IPS-NIHi7 (cell line): Measurements from ENCODE around the gene FGF18.

Experiments
- DNase-seq: peaks from one replicate; pipeline ENCODE4 v3.0.0; 2012; ENCODE audit warnings: mixed read lengths; ENCODE audit errors: extremely low spot score

The FGF18 gene

GRCh38 chr5:171422902-171423663 is 3.6 kb downstream of the FGF18 start:
- DNase-seq = no peak

DNA sequence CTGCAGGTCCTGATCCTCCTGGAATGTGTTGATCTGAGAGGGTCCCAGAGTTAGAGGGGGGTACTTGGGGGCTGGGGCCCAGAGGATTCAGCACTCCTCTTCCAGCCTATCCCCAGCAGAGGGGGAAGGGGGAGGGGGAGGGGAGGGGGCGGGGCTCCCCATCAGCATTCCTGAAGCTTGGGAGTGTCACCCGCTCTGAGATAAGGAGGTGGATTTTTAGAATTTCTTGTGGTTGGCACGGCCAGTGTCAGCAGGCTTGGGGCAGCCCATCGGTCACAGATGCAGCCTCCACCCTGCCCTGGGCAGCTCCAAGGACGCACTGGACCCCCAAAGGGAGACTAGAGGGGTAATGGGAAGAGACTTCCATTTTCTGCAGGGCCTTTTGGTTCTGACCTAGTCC is 5.3 kb downstream of the FGF18 start:
- peak; percentile 66 for DNase-seq

DNA sequence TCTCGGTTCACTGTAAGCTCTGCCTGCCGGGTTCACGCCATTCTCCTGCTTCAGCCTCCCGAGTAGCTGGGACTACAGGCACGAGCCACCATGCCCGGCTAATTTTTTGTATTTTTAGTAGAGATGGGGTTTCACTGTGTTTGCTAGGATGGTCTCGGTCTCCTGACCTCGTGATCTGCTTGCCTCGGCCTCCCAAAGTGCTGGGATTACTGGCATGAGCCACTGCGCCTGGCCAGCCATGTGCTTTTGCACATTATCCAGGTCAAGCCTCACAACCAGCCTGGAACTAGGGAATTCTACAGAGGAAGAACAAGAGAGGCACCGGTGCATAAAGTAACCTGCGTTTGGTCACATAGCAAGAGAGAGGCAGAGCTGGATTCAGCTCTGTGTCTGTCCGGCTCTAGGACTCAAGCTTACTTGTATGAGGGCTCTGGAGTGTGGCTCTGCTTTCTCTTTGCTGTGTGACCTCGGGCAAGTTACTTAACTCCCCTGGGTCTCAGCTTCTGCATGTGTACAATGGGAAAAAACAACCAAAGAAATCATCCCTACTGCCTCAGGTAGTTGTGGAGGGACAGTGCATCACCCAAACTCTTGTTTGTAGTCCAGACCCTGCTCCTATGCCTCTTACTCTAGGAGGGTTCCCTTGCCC is 6.3 kb downstream of the FGF18 start:
- DNase-seq = no peak

DNA sequence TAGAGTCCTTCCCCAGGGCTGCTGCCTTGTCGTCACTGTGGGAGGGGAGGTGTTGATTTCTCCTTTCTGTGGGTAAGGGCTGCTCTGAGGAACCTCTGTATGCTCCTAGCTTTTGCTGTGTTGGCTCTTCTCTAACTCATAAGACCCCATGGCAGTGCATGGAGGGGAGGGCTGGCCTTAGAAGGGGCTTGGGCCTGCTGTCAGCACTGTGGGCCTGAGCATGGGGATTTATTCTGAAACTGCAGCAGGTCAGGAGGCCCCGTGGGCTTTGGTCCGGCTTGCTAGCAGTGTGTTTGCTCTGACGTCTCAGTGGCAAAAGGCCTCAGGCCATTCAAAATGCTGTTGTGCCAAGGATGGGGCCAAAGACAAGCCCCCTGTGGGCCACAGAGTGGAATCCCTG is 6.8 kb downstream of the FGF18 start:
- no peak for DNase-seq

DNA sequence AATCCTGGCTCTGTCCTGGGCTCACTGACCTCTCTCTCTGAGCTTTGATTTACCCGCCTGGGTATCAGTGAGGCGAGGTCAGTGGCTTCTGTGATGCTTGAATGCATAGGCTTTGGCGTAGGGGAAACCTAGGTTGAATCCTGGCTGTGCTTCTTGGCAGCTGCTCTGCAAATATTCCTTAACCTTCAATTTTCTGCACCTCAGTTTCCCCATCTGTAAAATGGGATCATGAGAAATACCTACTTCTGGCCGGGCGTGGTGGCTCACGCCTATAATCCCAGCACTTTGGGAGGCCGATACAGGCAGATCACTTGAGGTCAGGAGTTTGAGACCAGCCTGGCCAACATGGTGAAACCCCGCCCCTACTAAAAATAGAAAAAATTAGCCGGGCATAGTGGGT is 7.2 kb downstream of the FGF18 start:
- no peak for DNase-seq

DNA sequence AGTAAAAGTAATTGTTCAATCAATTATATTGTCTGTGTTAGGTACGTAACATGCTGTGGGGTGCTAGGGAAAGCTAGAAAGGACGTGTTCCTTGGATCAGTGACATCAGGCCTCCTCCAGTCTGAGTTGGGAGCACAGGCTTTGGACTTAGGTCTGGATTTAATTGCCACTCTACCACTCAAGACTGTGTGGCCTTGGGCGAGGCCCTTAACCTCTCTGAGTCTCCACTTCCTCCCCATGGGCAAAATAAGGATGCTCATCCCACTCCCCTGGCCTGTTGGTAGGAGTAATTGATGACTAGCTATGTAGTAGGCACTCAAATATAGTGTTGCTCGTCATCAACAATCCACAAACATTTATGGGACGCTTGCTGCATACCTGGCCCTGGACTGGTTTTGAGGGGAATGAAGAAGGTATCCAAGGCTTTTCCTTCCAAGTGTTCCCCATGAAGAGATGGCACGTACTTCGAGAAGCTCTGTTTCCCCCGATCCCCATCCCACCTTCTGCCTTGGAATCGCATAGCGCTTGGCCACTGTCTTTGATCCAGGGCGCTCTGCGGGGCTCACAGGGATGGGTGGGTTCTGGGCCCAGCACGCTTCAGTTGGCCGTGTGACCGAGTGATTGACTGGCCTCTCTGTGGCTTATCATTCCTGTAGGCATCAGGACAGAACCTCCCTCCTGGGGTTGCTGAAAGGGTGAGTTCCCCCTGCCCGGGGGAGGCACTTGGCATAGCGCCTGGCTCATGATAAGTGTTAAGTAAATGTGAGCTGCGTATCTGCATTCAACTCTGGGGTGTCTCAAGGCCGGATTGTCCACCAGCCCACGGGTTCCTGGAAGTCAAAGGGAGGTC is 8.1 kb downstream of the FGF18 start:
- no peak for DNase-seq

- DNase-seq = no peak
These were observed 8.8 kb downstream of the FGF18 start for GRCh38 chr5:171428168-171428696.

DNA sequence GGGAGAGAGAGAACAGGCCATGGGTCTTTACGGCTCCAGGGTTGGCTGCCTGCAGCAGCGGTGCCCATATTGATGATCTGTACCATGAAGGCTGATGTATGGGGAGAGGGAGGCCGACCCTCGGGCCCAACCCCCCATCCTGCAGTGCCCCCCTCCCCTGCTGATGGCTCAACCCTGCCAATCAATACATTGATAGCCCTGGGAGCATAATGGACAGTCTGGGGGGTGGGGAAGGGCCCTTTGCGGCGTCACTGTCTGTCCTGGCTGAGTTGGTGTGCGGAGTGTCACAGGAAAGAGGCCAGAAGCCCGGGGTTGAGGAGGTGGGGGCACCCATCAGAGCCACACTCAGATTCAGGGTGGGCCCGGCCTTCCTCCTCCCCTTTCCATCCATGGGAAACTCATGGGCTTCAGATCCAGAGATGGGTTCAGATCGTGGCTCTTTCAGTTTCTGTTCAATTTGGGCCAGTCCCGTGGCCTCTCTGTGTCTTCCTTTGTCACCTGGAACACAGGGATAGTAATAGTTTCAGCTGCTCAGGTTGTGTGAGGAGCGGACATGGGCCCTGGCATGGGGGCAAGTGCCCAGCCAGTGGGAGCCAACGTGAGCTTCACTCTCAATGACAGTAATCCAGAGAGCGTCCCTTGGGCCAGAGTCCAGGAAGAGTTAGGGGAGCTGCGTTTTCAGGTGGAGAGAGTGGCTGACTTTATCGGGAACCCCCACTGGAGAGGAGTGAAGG is 9.5 kb downstream of the FGF18 start:
- no peak for DNase-seq

DNA sequence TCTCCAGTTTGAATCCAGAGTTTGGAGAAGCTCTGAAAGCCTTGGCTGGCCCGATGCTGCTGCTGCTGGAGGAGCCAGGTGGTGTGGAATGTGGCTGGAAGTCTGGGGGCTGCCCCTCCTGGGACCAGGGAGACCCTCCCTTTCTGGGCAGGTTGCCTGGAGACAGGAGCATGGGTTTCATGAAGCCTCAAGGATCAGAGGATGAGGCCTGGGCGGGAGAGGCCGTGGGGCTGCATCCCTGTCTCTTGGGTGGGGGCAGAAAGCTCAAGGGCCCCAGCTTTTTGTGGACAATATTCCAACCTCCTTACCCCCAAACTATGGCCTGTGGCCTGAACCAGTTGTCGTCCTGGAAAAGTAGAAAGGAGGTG is 10.1 kb downstream of the FGF18 start:
- DNase-seq = no peak

DNA sequence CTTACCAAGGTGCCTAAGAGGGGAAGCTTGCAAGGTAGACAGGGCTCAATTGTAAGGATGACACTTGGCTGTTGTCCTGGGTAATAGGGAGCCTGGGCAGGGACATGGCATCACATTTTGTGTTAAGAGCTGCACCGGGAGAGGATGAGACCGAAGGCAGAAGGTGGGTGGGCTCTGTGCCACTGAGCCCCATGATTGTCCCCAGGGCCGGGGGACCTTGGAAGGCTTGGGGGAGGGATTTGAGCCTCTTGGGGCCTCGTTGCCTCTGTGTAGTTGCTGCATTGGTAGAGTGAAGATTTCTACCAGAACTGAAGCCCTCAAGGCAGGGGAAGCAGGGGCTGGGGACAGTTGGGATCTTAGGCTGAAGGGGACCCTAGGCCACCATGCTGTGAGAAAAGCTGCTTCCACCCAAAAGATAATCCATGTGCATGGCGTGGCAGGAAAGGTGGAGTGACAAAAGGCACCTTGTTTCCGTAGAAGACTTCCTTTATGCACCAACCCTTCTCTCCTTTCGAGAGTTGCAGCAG is 11.9 kb downstream of the FGF18 start:
- no peak for DNase-seq

DNA sequence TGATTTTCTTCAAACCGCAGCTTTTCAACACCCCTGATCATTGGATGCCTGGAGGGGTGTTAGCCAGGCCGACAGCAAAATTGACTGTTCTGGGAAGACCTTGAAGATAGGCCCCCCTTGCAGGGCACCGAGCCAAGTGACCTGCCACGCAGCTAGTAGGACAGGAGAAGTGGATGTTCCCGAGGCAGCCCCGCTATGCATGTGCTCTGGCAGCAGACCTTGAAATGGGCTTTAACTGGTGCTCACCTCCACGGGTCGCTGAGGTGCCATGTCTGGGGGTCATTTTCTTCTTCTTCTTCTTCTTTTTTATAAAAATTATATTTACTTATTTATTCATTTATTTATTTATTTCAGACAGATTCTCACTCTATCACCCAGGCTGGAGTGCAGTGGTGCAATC is 12.6 kb downstream of the FGF18 start:
- DNase-seq = no peak

DNA sequence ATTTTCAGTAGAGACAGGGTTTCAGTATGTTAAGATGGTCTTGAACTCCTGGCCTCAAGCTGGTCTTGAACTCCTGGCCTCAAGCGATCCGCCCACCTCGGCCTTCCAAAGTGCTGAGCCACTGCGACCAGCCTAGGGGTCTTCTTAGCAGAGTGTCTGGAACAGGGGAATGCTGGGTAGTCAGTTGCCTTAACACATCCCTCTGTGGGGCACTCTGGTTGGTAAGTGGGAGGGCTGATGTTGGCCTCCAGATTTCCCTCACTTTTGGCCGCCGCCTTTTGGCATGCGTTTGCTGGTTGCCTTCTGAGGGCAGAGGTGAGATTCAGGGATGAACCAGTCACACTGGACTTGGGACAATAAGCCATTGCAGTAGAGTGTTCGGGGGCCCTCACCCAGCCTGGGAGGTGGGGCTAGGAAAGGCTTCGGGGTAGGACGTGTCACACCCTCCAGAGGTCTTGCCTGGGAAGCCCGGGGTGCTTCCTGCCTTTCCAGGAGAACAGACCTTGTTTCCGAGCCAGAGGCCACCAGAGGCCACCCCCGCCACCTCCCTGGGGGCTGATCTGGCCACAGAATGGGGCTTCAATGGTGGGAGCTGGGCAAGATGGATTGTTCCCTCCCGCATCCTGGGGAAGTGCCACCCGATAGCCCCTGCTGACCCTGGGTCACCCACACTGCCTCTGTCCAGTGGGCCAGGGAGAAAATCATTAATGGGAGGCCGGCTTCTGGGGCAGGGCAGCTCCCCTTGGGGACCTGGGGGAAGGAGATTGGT is 13.3 kb downstream of the FGF18 start:
- DNase-seq = no peak

- DNase-seq = no peak
These were observed 13.9 kb downstream of the FGF18 start for GRCh38 chr5:171433352-171433698.

DNA sequence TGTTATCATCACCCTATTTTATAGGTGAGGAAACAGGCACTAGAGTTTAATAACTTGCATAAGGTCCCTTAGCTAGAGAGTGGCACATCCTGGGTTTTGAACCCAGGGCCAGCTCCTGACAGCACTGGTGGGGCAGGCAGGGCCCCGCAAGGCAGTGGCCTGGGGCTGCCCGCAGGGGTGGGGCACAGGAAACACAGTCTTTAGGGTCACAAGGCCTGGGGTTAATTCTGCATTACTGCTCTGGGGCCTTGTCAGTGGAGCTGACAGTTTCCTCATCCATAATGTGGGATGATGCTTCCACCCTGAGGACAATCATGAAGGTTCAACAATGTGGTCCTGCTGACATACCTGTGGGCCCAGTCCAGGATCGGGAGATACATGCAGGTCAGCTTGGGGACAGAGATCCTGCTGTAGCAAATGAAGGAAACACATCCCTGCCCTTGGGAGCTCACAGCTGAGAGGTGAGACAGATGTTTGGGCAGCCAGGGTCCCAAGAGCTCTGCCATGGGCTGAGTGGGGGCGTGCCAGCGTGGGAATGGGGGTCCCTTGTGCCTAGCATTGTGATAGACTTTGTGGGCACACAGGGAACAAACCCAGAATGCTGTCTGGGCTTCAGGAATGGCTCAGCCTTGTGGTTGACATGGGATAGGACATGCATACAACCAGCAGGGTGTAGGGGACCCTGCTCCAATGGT is 14.7 kb downstream of the FGF18 start:
- DNase-seq = no peak

- DNase-seq = no peak
These were observed 15.4 kb downstream of the FGF18 start for GRCh38 chr5:171434874-171435273.

DNA sequence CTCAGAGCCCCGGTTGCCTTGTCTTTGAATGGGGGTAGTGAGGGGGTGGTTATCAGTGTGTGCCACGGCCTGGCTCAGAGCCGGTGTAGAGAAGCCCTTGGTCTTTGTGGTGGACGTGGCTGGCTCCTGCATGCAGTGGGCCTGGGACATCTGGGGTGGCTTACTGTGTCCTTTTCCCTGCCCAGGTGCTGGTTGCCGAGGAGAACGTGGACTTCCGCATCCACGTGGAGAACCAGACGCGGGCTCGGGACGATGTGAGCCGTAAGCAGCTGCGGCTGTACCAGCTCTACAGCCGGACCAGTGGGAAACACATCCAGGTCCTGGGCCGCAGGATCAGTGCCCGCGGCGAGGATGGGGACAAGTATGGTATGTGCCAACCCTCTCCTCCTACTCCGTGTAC is 16.5 kb downstream of the FGF18 start:
- no peak for DNase-seq

DNA sequence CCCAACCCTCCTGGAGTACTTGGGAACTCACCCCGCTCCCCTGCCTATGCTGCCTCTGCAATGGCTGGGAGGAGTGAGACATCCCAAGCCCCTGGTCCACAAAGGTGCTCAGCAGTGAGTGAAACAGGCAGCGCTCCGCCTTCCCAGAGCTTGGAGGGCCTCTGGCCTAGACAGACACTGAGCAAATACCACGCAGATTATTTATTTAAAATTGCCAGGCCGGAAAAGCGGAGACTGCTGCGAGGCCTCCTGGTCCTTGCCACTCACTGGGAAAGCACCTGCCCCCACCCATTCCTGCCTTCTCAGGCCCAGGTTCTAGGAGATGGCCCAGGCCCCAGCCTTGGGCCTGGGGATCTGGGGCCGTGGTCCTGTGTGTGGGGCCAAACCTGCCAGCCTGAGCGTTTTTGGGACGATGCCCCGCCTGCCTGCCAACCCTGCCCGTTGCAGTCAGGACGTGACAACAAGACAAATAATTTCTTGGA is 17.4 kb downstream of the FGF18 start:
- DNase-seq = no peak

- DNase-seq = peak; percentile 25
These were observed 17.9 kb downstream of the FGF18 start for GRCh38 chr5:171437286-171437821.

- no peak for DNase-seq
These were observed 19.3 kb downstream of the FGF18 start for GRCh38 chr5:171438738-171439137.
